GM10248 (cell line): ENCODE measurements around the gene EFNA4.
A peak's percentile ranks its signal among the peaks of the same experiment; 100 is the strongest.

ENCODE experiments used
- CTCF ChIA-PET: fragments of 300-600 bp; sonication (Branson Sonifier 250); formaldehyde crosslinking; extraction: SDS; loops from one replicate; lab custom pipeline; 2021; ENCODE audit warnings: antibody characterized with exemption; lab: Yijun Ruan, JAX
- POLR2A ChIA-PET: fragments of 350-650 bp; sonication (Branson Sonifier 250); formaldehyde crosslinking; extraction: SDS; loops from one replicate; lab custom pipeline; 2020; ENCODE audit warnings: antibody characterized with exemption; lab: Yijun Ruan, JAX
- DNase-seq: peaks from one replicate; pipeline ENCODE4 v3.0.0; 2012; ENCODE audit errors: extremely low spot score
- TF ChIP-seq, protein P1 (sequence below): IDR thresholded peaks from 2 replicates; pipeline ENCODE4 v1.5.1; 2012; ENCODE audit warnings: mild to moderate bottlenecking, low read depth; ENCODE audit errors: extremely low read depth, missing control alignments, control extremely low read depth

EFNA4 gene

DNA sequence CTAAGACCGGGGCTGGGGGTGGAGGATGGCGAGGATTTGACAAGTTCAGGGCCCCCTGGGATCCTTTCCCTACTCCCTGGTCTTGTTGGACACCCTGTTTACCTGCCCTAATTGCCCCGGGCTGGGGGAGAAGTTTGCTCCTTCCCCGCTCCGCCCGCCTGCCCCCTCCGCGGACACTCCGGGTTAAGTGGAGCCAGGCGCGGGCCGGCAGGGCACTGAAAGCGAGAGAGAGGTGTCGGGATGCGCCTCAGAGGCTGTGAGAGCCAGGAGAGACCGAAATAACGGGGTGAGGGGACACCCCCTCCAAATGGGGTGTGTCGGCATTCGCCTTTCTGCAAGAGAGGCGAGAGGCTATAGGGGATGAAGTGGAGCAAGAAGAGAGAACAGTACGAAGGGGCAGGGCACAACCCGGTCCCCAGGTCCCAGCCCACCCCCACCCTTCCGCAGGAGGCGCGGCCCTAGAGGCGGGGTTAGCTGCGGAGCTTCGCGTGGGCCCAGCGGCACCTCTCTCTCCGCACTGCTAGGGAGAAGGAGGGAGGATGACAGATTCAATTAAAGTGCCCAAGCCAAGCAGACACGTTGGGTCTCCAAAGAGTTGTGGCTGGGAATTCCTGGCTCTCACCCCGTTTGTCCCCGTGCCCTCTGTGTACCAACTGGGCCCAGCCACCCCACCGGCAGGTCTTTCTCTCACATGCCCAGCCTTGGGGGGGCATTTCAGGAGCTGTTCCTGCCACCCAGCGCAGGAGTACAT lies 18.9 kb downstream of the EFNA4 start:
- TF ChIP-seq, protein P1, sequence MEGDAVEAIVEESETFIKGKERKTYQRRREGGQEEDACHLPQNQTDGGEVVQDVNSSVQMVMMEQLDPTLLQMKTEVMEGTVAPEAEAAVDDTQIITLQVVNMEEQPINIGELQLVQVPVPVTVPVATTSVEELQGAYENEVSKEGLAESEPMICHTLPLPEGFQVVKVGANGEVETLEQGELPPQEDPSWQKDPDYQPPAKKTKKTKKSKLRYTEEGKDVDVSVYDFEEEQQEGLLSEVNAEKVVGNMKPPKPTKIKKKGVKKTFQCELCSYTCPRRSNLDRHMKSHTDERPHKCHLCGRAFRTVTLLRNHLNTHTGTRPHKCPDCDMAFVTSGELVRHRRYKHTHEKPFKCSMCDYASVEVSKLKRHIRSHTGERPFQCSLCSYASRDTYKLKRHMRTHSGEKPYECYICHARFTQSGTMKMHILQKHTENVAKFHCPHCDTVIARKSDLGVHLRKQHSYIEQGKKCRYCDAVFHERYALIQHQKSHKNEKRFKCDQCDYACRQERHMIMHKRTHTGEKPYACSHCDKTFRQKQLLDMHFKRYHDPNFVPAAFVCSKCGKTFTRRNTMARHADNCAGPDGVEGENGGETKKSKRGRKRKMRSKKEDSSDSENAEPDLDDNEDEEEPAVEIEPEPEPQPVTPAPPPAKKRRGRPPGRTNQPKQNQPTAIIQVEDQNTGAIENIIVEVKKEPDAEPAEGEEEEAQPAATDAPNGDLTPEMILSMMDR = no peak
- DNase-seq = no peak
- CTCF ChIA-PET = interaction anchor here (1.0 to 5.1 kb wide), 2 partner anchors 23 to 90 kb away, joined by 3 to 169 read pairs; partner anchors contain the start of genes EFNA4 and KRTCAP2
- POLR2A ChIA-PET = interaction anchor here (0.5 kb wide), 1 partner anchor 13 kb away, joined by 4 read pairs; no protein-coding TSS in a partner anchor

DNA sequence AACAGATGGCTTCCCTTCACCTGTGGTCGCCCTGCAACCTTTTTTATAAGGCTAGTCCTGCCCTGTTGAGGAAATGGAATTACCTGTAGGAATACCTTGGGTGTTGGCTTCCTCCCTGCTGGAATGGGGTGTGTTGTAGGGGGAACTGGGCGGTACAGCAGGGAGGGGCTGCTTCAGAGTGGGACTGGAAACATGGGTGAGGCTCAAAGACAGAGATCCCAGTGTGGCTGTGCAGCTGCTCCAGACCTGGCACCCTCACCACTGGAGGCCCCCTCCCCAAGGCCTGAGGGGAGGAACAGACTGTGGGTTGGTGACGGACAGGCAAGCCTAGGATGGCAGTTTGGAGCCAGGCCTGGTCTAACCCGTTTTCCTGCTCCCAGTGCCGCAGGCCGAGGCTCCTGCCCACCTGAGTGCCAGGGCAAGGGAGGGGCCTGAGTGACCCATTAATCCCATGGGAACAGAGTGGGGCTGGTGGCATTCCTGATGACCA lies 19.6 kb downstream of the EFNA4 start:
- ChIA-PET POLR2A (interaction anchor here (0.5 kb wide), 1 partner anchor 13 kb away, joined by 4 read pairs; no protein-coding TSS in a partner anchor), CTCF (interaction anchor here (1.0 to 5.1 kb wide), 7 partner anchors 8 to 523 kb away, joined by 3 to 169 read pairs (median 42); partner anchors contain the start of genes EFNA4 and KRTCAP2)
- TF ChIP-seq, protein P1 = no peak
- DNase-seq = no peak

DNA sequence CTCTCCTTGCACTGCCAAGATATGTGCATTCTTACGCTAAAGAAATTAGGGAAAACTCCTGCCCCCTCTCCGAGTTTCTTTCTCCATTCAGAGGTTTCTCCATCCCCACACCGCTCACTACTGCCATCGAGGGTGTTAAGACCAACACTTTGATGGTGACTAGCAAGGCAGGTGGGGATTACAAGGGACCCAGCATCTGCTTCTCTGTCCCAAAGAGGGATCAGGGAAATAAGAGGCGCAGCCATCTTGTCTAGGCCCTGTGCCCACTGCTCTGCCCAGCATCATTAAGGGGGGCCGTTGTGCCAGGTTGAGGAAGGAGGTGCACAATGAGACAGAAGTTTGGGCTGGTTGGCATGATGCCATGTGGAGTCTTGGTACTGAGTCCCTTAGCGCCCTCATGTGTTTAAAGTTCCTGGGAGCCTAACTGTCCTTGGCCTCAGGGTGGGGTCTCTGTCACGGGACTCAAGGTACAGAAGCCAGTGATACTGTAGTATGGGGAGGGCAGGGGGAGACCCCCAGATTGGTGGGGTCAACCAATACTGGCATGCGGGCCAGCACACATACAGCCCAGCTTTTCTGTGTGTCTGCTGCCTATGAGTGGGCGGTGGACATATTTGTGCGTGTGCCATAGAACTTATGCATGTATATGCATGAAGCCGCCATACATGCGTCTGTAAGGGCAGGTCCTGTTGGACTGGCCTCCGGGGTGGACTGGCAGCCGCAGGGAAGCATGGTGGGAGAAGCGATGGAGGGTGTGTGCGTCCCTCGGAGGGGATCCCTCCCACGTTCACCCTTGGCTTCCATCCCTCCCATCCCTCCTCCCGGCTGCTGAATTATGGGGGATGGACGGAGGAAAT lies 20.6 kb downstream of the EFNA4 start:
- no peak for DNase-seq
- ChIA-PET CTCF (interaction anchor here (1.0 to 5.1 kb wide), 26 partner anchors 9 to 605 kb away, joined by 3 to 169 read pairs (median 8); partner anchors contain the start of genes ADAM15, DPM3, EFNA4 and KRTCAP2), POLR2A (no interaction called here)
- TF ChIP-seq, protein P1 = peak; percentile 41

DNA sequence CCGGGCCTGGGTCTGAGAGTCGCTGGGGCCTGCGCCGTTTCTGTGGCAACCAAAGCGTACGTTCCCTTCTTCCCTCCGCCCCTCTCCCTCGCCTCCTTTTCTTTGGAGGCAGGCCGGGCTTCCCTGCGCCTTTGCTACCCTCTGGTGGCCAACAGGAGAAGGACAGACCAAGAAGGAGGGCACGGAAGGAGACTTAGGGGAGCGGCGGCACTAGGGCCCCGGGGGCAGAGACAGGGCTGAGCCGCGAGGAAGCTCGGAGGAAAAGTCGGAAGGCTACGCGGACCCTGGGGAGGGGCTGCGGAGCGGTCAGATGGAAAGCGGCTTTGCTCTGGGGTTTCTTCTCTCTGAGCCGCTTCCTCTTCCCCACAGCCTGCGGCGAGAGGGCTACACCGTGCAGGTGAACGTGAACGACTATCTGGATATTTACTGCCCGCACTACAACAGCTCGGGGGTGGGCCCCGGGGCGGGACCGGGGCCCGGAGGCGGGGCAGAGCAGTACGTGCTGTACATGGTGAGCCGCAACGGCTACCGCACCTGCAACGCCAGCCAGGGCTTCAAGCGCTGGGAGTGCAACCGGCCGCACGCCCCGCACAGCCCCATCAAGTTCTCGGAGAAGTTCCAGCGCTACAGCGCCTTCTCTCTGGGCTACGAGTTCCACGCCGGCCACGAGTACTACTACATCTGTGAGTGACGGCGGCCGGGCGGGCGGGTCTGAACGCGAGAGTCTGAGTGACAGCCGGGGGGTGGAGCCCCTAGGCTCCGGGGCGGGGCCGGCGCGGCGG lies 21.4 kb downstream of the EFNA4 start:
- ChIA-PET POLR2A (interaction anchor here (1.1 kb wide), 1 partner anchor 68 kb away, joined by 4 read pairs; no protein-coding TSS in a partner anchor), CTCF (interaction anchor here (0.6 to 5.1 kb wide), 66 partner anchors 9 to 606 kb away, joined by 3 to 169 read pairs (median 5); partner anchors contain the start of genes ADAM15, DPM3, EFNA4 and FLAD1)
- TF ChIP-seq, protein P1 = peak; percentile 94
- peak; percentile 96 for DNase-seq

DNA sequence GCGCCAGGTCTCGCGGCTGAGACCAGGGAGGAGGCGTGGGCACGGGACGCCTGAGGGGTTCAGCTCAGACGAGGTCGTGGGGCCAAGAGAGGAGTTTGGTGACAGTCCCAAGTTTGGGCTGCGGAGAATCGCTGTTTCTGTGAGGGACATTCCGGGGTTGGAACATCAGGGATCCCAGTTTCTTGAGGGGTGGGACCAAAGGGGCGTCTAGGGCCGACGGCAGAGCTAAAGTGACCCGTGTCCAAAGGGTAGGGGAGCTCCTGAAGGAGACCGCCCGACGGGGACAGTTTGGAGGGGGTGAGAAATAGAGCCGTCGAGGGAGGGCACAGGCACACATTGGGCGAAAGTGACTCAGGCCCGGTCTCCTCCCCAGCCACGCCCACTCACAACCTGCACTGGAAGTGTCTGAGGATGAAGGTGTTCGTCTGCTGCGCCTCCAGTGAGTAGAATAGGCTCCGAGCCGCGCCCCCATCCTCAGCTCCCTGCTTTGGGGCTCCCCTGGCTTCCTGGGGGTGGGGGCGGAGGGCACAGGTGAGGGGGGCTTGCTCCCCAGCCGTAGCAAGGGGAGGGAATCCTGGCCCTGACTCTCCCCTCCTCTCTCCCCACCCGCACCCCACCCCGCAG lies 22.1 kb downstream of the EFNA4 start:
- ChIA-PET CTCF (interaction anchor here (0.7 to 5.1 kb wide), 62 partner anchors 10 to 606 kb away, joined by 3 to 169 read pairs (median 5); partner anchors contain the start of genes ADAM15, DPM3, EFNA4 and KRTCAP2), POLR2A (interaction anchor here (1.1 kb wide), 1 partner anchor 69 kb away, joined by 4 read pairs; no protein-coding TSS in a partner anchor)
- TF ChIP-seq, protein P1 = no peak
- DNase-seq = peak; percentile 63
